Breast epithelium (tissue), 4 donors: ENCODE measurements around the gene NBAS. TPM values are rescaled to one million over a fixed set of nuclear protein-coding genes. Genes with fewer than 3 reads are reported as not detected.

Experiments
- DNase-seq, 2 donors: peaks; one replicate each; pipeline ENCODE4 v3.0.0-alpha.2; 2019; ENCODE audit warnings: low spot score in 2 of 2
- H3K27ac ChIP-seq, 2 donors: fragments of 200-600 bp; sonication (generic) in 1 of 2; one replicate each; pipeline ENCODE4 v1.5.1; 2016 to 2019; ENCODE audit warnings: mild to moderate bottlenecking in 1 of 2
- H3K27me3 ChIP-seq, 2 donors: fragments of 200-600 bp; sonication (generic) in 1 of 2; one replicate each; pipeline versions ENCODE4 v1.5.1 to v1.6.0; 2017 to 2019; ENCODE audit warnings: control low read depth in 1 of 2, mild to moderate bottlenecking in 1 of 2
- H3K36me3 ChIP-seq: fragments of 200-600 bp; one replicate; pipeline ENCODE4 v1.5.1; 2019
- H3K4me1 ChIP-seq, 2 donors: fragments of 200-600 bp; sonication (generic); one replicate each; pipeline ENCODE4 v1.5.1; 2016 to 2019; ENCODE audit warnings: control low read depth in 1 of 2
- H3K4me3 ChIP-seq, 3 donors: fragments of 200-600 bp; sonication (generic); 1 replicate in 2 of 3; 2 replicates in 1 of 3; pipeline ENCODE4 v1.5.1; 2016 to 2019; ENCODE audit warnings: mild to moderate bottlenecking in 3 of 3, moderate library complexity in 2 of 3
- H3K9me3 ChIP-seq, 2 donors: fragments of 200-600 bp; sonication (generic) in 1 of 2; one replicate each; pipeline ENCODE4 v1.5.1; 2016 to 2019; ENCODE audit warnings: control low read depth in 1 of 2
- POLR2A ChIP-seq: fragments of 450-650 bp; IDR thresholded peaks from one replicate; pipeline ENCODE4 v1.6.1; 2016; ENCODE audit warnings: antibody characterized with exemption, mild to moderate bottlenecking, moderate library complexity
- POLR2AphosphoS5 ChIP-seq, 3 donors: sonication (generic); formaldehyde crosslinking; IDR thresholded peaks; one replicate each; pipeline ENCODE4 v1.6.1; 2017; ENCODE audit warnings: antibody characterized with exemption in 3 of 3
- intact Hi-C: fragments of 100-400 bp; cut with DNase I; formaldehyde crosslinking; loops from one replicate; pipeline ENCODE4 v1.15.1; 2023; ENCODE audit warnings: low total_unique reads
- total RNA-seq, 3 donors: library from RNA; depleted of rRNA; stranded (reverse); fragments of >200 nt; gene quantifications; one replicate each; pipeline ENCODE4 v1.1.0, GENCODE V29; 2016
- TF ChIP-seq, protein P1 (sequence below), 3 donors: fragments of 450-650 bp; IDR thresholded peaks; one replicate each; pipeline ENCODE4 v1.5.1; 2016 to 2017; ENCODE audit warnings: antibody characterized with exemption in 3 of 3, mild to moderate bottlenecking in 3 of 3, moderate library complexity in 3 of 3

NBAS gene
- total RNA-seq, 3 donors from 2014 or later, result 44.9 to 59.1 (median 45.1) TPM

DNA sequence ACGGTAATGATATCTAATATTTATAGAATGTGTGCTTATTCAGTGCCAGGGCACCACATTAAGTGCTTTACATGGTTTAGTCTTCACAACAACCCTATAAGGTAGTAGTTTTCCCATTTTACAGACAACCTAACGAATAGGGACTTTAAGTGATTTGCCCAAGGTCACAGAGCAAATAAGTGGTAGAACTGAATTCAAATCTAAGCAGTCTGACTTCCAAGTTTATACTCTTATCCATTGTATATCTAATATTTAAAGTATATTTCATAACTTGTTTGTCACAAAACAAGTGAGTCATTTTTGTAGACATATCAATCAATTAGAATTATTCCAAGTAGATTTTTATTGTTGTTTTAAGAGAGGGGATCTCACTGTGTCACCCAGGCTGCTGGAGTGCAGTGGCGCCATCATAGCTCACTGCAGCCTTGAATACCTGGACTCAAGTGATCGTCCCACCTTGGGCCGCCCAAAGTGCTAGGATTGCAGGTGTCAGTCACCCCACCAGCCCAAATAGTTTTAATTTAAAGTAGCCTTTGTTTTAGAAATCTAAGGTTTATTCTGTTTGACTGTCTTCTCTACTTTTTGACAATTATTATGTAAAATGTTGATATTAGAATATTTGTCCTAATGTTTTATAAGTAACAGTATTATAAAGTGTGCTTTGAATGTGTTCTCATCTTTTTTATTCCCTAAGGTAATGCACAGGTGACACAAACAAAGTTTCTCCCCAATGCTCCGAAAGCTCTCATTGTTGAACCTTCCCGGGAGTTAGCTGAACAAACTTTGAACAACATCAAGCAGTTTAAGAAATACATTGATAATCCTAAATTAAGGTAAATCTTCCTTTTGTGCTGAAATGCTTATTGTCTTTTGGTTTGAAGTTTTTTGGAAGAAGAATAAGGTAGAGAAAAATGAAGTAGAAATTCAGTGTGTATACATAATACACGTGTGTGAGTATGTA lies 45.6 kb upstream of the NBAS start:
- Histone ChIP-seq H3K36me3 (peaks cover 23% of the 10 kb centered on the region), H3K4me3 (no peak overlapping the region), H3K27me3 (no peaks in the 10 kb centered on the region), H3K9me3 (no peaks in the 10 kb centered on the region), H3K27ac (no peak overlapping the region), H3K4me1 (no peaks in the 10 kb centered on the region)
- intact Hi-C loops, result no loop called here
- DNase-seq, result no peak
- TF ChIP-seq, protein P1, sequence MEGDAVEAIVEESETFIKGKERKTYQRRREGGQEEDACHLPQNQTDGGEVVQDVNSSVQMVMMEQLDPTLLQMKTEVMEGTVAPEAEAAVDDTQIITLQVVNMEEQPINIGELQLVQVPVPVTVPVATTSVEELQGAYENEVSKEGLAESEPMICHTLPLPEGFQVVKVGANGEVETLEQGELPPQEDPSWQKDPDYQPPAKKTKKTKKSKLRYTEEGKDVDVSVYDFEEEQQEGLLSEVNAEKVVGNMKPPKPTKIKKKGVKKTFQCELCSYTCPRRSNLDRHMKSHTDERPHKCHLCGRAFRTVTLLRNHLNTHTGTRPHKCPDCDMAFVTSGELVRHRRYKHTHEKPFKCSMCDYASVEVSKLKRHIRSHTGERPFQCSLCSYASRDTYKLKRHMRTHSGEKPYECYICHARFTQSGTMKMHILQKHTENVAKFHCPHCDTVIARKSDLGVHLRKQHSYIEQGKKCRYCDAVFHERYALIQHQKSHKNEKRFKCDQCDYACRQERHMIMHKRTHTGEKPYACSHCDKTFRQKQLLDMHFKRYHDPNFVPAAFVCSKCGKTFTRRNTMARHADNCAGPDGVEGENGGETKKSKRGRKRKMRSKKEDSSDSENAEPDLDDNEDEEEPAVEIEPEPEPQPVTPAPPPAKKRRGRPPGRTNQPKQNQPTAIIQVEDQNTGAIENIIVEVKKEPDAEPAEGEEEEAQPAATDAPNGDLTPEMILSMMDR (IDR thresholded peaks at IDR 0.05), result no peak
- TF ChIP-seq POLR2A (no peak), POLR2AphosphoS5 (IDR thresholded peaks at IDR 0.05) (no peak)

DNA sequence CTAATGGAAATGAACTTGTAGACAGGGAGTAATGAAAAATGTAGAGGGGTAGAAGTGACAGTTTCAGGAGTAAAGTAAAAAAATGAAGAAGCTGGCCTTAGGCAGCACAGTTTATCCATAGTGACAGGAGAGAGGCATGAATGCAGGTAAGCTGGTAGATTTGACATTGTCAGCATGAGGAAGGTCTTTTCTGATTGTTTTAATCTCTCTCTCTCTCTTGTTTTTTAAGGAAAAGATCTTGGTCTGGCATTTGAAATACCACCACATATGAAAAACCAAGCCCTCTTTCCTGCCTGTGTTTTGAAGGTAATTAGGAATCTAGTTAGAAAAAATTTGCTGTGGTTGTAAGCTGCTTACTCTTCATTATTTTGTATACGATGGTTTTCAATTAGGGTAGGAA lies 44.6 kb upstream of the NBAS start:
- intact Hi-C loops, result no loop called here
- H3K9me3 ChIP-seq, result no peaks in the 10 kb centered on the region
- peaks cover 23% of the 10 kb centered on the region for H3K36me3 ChIP-seq
- H3K4me1 ChIP-seq, result no peaks in the 10 kb centered on the region
- no peak overlapping the region for H3K4me3 ChIP-seq
- H3K27me3 ChIP-seq, result no peaks in the 10 kb centered on the region
- no peak for TF ChIP-seq POLR2AphosphoS5 (IDR thresholded peaks at IDR 0.05)
- TF ChIP-seq POLR2A, result no peak
- TF ChIP-seq, protein P1 (IDR thresholded peaks at IDR 0.05), result no peak
- no peak overlapping the region for H3K27ac ChIP-seq
- DNase-seq, result no peak

DNA sequence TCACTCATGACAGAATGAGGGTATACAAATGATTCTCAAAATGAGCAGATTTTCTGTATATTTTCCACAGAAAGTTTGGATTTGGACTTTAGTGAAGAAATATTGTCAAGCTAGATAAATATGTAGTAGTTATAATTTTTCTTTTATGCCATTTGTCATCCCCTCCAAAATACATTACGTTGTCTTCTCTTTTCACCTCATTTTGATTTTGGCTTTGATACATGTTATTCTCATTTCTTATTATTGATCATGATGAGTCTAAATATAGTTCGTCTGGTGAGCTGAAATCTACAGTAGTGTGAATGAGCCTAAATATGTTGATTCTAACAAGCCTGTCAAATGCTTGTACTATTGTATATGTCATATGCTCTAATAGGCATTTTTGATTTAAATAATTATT lies 42.8 kb upstream of the NBAS start:
- Histone ChIP-seq H3K4me1 (no peaks in the 10 kb centered on the region), H3K9me3 (no peaks in the 10 kb centered on the region), H3K36me3 (peaks cover 23% of the 10 kb centered on the region), H3K27me3 (no peaks in the 10 kb centered on the region), H3K27ac (no peak overlapping the region), H3K4me3 (no peak overlapping the region)
- no peak for DNase-seq
- intact Hi-C loops, result no loop called here
- no peak for TF ChIP-seq POLR2A
- TF ChIP-seq, protein P1 (IDR thresholded peaks at IDR 0.05), result no peak
- TF ChIP-seq POLR2AphosphoS5 (IDR thresholded peaks at IDR 0.05), result no peak

DNA sequence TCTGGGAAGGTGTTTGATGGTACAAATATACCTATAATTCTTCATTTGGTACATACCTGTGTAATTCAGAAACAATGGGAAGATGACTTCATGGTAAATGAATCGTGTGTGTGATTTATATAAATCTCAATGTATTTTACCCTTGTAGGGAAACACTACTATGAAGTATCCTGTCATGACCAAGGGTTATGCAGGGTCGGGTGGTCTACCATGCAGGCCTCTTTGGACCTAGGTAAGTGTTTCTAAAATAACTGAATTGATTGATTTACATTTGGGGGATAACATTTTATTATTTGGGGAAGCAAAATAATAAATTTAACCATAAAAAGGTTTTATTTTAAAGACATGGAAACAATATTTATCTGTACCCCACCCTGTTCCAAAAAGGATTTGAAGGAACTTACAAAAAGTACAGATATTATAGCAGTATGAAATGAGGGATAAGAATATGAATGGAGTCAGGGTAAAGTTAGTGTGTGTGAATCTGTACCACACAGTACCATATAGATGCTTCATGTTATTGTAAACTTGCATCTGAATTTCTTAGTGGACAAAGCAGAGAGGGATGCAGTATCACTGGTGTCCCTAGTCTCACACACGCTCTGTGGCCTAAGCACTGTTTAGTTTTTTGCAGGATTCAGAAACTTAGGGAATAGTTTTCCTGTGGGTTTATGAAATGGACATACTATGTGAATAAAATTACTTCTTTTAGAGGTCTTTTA lies 42.1 kb upstream of the NBAS start:
- intact Hi-C loops, result no loop called here
- TF ChIP-seq, protein P1 (IDR thresholded peaks at IDR 0.05), result no peak
- TF ChIP-seq POLR2AphosphoS5 (IDR thresholded peaks at IDR 0.05), result no peak
- TF ChIP-seq POLR2A, result no peak
- H3K27me3 ChIP-seq, result no peaks in the 10 kb centered on the region
- DNase-seq, result no peak
- peaks cover 30% of the 10 kb centered on the region for H3K36me3 ChIP-seq
- no peaks in the 10 kb centered on the region for H3K9me3 ChIP-seq
- H3K27ac ChIP-seq, result no peak overlapping the region
- no peaks in the 10 kb centered on the region for H3K4me1 ChIP-seq
- H3K4me3 ChIP-seq, result no peak overlapping the region

DNA sequence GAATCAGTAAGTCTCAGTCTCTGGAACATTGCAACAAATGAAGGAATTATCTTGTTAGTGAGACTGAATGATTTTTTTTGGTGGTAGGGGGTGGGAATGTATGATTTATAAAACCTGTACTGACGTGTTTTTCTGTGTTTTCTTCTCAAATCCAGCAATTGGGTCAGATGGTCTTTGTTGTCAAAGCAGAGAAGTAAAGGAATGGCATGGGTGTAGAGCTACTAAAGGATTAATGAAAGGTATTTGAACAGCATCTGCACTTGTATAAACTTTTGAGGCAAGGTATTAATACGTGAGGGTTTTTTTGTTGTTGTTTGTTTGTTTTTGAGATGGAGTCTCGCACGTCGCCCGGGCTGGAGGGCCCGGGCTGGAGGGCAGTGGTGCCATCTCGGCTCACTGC lies 41.3 kb upstream of the NBAS start:
- no peak overlapping the region for H3K4me3 ChIP-seq
- DNase-seq, result no peak

More for the DNA sequence above, 41.3 kb upstream of the NBAS start:
- H3K36me3 ChIP-seq, result peaks cover 29% of the 10 kb centered on the region
- intact Hi-C loops, result no loop called here
- no peaks in the 10 kb centered on the region for H3K9me3 ChIP-seq
- H3K27me3 ChIP-seq, result no peaks in the 10 kb centered on the region
- H3K27ac ChIP-seq, result no peak overlapping the region
- TF ChIP-seq, protein P1 (IDR thresholded peaks at IDR 0.05), result no peak
- TF ChIP-seq POLR2AphosphoS5 (IDR thresholded peaks at IDR 0.05), result no peak
- TF ChIP-seq POLR2A, result no peak
- no peaks in the 10 kb centered on the region for H3K4me1 ChIP-seq
